GM19240 (cell line): ENCODE results near the gene MRPL28.

Experiments used
- DNase-seq: peaks from one replicate; pipeline ENCODE4 v3.0.0; 2011; ENCODE audit warnings: low spot score; ENCODE audit not compliant: insufficient read length

Gene MRPL28

DNA sequence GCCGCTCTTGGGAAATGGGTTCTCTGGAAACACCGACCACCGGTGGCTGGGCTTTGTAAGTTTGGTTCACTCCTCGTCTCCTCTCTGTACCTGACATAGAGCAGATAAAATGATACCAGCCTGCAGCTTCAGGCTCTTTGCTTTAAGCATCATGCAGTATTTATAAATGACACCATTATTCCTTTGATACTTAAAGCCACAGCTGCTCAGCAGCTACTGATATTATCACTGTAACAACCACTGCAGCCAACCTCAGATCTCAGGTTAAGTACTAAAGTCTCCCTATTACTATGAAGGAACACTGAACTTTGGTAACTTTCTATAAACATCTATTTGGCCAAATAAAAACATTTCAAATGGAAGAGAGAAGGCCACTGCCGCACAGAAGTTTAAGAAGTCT lies 52.8 kb downstream of the MRPL28 start:
- no peak for DNase-seq
